ENCODE data around the gene CSTPP1. TPM values are rescaled to one million over a fixed set of nuclear protein-coding genes. Genes with fewer than 3 reads are reported as not detected.
A peak's percentile ranks its signal among the peaks of the same experiment; 100 is the strongest.

Gene CSTPP1
- total and polyA plus RNA-seq, 8 donors = 16.4 to 146 (median 37.3) TPM

DNA sequence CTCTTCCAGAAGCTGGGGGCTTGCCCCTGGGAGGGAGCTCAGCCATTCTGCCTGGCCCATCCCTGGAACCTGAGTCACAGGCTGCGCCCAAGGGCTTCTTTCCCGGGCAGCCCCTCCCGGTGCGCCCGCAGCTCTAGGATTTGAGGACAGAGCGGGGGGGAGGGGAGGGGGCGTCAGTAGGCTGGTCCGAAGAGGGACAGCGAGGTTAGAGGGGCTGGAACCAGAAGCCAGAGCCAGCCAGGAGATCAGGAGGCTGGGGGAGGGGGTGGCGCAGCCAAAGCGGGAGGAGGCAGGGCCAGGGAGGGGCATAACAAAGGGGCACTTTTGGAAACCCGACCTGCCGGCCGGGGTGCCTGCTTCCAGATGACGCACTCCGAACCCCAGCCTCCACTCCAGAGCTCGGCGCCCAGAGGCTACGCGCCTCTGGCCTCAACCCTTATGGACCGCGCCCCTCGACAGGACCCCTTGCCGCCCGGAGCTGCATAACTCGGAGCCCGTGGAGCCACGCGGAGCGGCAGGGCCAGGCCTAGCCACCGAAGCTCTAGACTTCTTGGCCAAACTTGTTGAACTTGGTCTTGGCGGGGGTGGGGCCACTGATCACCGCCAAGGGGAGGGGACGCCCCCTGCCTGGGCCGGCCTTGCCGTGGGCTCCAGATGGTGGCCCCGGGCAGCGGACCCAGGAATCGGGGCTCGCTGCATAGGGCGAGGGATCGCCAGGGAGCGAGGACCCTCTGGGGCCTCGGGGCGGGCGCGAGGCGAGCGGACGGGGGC is 248.9 kb downstream of the CSTPP1 start:
- intact Hi-C loops (cut with DNase I; ENCODE audit: low total_unique reads) = loop anchor here (10.0 kb wide), 1 partner anchor 79 kb away; no protein-coding TSS in a partner anchor
- WGBS, 5 donors = 3 to 9% (median 3%) methylated on average over 30 to 50 of the region's 50 CpGs
- Histone ChIP-seq H3K27ac (peak overlapping the region; percentile 83 to 97 (median 90)), H3K4me1 (peaks cover 39 to 72% (median 58%) of the 10 kb centered on the region in 4 donors), H3K27me3 (peaks cover 0 to 34% (median 5%) of the 10 kb centered on the region in 3 donors), H3K36me3 (peaks cover 1 to 20% (median 4%) of the 10 kb centered on the region in 4 donors), H3K9me3 (no peaks in the 10 kb centered on the region), H3K4me3 (peak overlapping the region; percentile 78 to 90 (median 82))
- TF ChIP-seq EP300 (IDR thresholded peaks at IDR 0.05) = no peak
- TF ChIP-seq POLR2AphosphoS5 (IDR thresholded peaks at IDR 0.05) = peak in 2 of 3 donors; percentile 41 to 65
- TF ChIP-seq POLR2A (IDR thresholded peaks at IDR 0.05) = no peak
- no peak for TF ChIP-seq CTCF (IDR thresholded peaks at IDR 0.05)
- DNase-seq = peak; percentile 70 to 89

GRCh38 chr11:47186076-47186699 is 249.6 kb downstream of the CSTPP1 start, which contains the start of gene PACSIN3:
PACSIN3 (minus strand) TSS chr11:47186434; CDS start chr11:47182727, 3,707 bp downstream.
- peaks cover 0 to 34% (median 5%) of the 10 kb centered on the region in 3 donors for H3K27me3 ChIP-seq
- TF ChIP-seq CTCF (IDR thresholded peaks at IDR 0.05) (peak in 3 of 7 experiments; percentile 8 to 16 (median 13)), POLR2AphosphoS5 (IDR thresholded peaks at IDR 0.05) (peak in 1 of 3 donors; percentile 22), POLR2A (IDR thresholded peaks at IDR 0.05) (no peak)
- H3K4me3 ChIP-seq = peak within 1 kb of the TSS; percentile 78 to 90 (median 82)
- H3K36me3 ChIP-seq = peaks cover 0 to 13% (median 2%) of the 10 kb centered on the region in 4 donors
- WGBS, 5 donors = 0 to 6% (median 1%) methylated on average over 7 to 80 of the region's 80 CpGs
- no peaks in the 10 kb centered on the region for H3K9me3 ChIP-seq
- H3K4me1 ChIP-seq = peaks cover 39 to 72% (median 57%) of the 10 kb centered on the region in 4 donors
- peak; percentile 69 to 83 for DNase-seq
- peak within 1 kb of the TSS; percentile 83 to 97 (median 90) for H3K27ac ChIP-seq
- intact Hi-C loops (cut with DNase I; ENCODE audit: low total_unique reads) = loop anchor here (10.0 kb wide), 1 partner anchor 79 kb away; no protein-coding TSS in a partner anchor

- Histone ChIP-seq H3K36me3 (peaks cover 0 to 4% (median 2%) of the 10 kb centered on the region in 4 donors), H3K4me3 (peak overlapping the region; percentile 78 to 90 (median 82)), H3K27ac (peak overlapping the region; percentile 67 to 97 (median 90)), H3K4me1 (peaks cover 39 to 72% (median 57%) of the 10 kb centered on the region in 4 donors), H3K27me3 (peaks cover 0 to 34% (median 5%) of the 10 kb centered on the region in 3 donors), H3K9me3 (no peaks in the 10 kb centered on the region)
- peak; percentile 59 to 83 for DNase-seq
- WGBS, 5 donors = 1 to 2% (median 1%) methylated on average over 49 to 63 of the region's 63 CpGs
- intact Hi-C loops (cut with DNase I; ENCODE audit: low total_unique reads) = loop anchor here (10.0 kb wide), 1 partner anchor 78 kb away; no protein-coding TSS in a partner anchor
- TF ChIP-seq POLR2AphosphoS5 (IDR thresholded peaks at IDR 0.05) (peak in 1 of 3 donors; percentile 58), EP300 (IDR thresholded peaks at IDR 0.05) (peak; percentile 7), CTCF (IDR thresholded peaks at IDR 0.05) (no peak), POLR2A (IDR thresholded peaks at IDR 0.05) (no peak)
These were observed 250.4 kb downstream of the CSTPP1 start for GRCh38 chr11:47186700-47187695.

Data from stomach (tissue), 9 donors.